ENCODE measurements around the gene IDH3B. TPM values are rescaled to one million over a fixed set of nuclear protein-coding genes. Genes with fewer than 3 reads are reported as not detected.

Gene IDH3B
- total RNA-seq = 109 and 114 TPM in 2 replicates

GRCh38 chr20:2663887-2664719 lies at the start of gene IDH3B:
TSS of gene IDH3B (minus strand) at chr20:2664216. CDS start at chr20:2664188, 28 bp downstream.

GRCh38 chr20:2692036-2692885 lies 28.2 kb upstream of the IDH3B start, which contains the start of gene EBF4:
TSS of gene EBF4 (plus strand) at chr20:2692780. CDS start at chr20:2693646, 866 bp downstream.

GRCh38 chr20:2651772-2652723 lies 12.0 kb downstream of the IDH3B start, which contains the start of gene NOP56:
TSS of gene NOP56 (plus strand) at chr20:2652632. CDS start at chr20:2652661, 29 bp downstream.

Other genes starting within 250 kb of the IDH3B start
- gene SNRPB, start 193.4 kb downstream of the IDH3B start, total RNA-seq = 745 and 757 TPM in 2 replicates
- gene ZNF343, start 155.3 kb downstream of the IDH3B start, total RNA-seq = 5.7 and 6.1 TPM in 2 replicates
- gene TMC2, start 127.6 kb downstream of the IDH3B start, total RNA-seq = not detected in 2 replicates
- 125 and 140 TPM in 2 replicates for gene NOP56, start 11.6 kb downstream of the IDH3B start, total RNA-seq
- gene EBF4, start 28.6 kb upstream of the IDH3B start, total RNA-seq = 0.20 TPM in 1 of 2 replicates, not detected in the other
- 0.20 TPM in 1 of 2 replicates, not detected in the other for gene CPXM1, start 136.4 kb upstream of the IDH3B start, total RNA-seq
- not detected in 2 replicates for gene C20orf141, start 150.8 kb upstream of the IDH3B start, total RNA-seq
- gene TMEM239, start 152.1 kb upstream of the IDH3B start, total RNA-seq = not detected in 2 replicates
- 11.4 and 12.9 TPM in 2 replicates for gene PCED1A, start 176.4 kb upstream of the IDH3B start, total RNA-seq
- gene VPS16, start 176.5 kb upstream of the IDH3B start, total RNA-seq = 28.9 and 33.0 TPM in 2 replicates
- 38.1 and 44.7 TPM in 2 replicates for gene PTPRA, start 209.3 kb upstream of the IDH3B start, total RNA-seq

Measured in mammary microvascular endothelial cell (primary cell).